ENCODE results near the gene FAF2. TPM values are rescaled to one million over a fixed set of nuclear protein-coding genes. Genes with fewer than 3 reads are reported as not detected.

The FAF2 gene
- total RNA-seq, 2 experiments from 2014 or later = 34.4 to 34.6 TPM

DNA sequence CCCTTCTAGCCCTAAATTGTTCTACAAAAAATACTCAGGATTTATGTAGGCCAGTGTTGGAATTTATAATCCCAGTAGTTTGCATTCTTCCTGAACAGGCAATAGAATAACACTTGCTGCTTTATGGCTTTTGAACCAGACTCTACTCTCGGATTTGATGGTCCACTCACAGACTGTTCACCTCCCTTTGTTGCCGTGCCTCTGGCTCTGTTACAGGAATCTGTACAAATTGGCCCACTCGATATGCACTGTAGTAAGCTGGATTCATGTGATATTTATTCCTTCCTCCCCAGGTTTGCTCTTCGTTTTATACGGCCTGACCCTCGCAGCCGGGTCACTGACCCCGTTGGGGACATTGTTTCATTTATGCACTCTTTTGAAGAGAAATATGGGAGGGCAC lies 43.7 kb downstream of the FAF2 start:
- peaks cover 13% of the 10 kb centered on the region for H3K4me1 Mint-ChIP-seq (ENCODE audit: low read depth)
- no peaks in the 10 kb centered on the region for H3K27me3 Mint-ChIP-seq
- ChIA-PET POLR2A (no interaction called here), CTCF (no interaction called here)
- intact Hi-C loops (cut with micrococcal nuclease) = no loop called here
- H3K9me3 Mint-ChIP-seq = no peaks in the 10 kb centered on the region
- no peak overlapping the region for H3K4me3 Mint-ChIP-seq
- peaks cover 47% of the 10 kb centered on the region for H3K36me3 Mint-ChIP-seq
- H3K27ac Mint-ChIP-seq = no peak overlapping the region
- no peak for DNase-seq

DNA sequence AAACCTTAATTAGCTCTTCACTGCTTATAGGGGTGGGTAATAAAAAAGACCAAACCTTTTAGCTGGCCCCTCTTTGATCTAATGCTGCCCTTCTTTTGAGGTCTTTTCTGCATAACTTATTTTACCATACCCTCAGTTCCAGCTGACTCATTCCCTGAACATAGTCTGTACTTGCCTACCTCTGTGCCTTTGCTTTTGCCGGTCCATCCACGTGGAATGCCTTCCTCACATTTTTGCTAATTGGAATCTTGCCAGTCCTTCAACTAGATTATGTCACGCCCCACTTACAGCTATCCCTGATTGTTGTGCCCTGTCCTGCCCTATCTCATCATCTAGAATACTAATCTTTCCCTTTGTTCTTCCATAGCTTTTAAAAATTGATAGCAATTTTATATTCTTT lies 44.2 kb downstream of the FAF2 start:
- H3K27me3 Mint-ChIP-seq = no peaks in the 10 kb centered on the region
- H3K4me3 Mint-ChIP-seq = no peak overlapping the region
- peaks cover 11% of the 10 kb centered on the region for H3K4me1 Mint-ChIP-seq (ENCODE audit: low read depth)
- no peaks in the 10 kb centered on the region for H3K9me3 Mint-ChIP-seq
- no peak for DNase-seq
- H3K36me3 Mint-ChIP-seq = peaks cover 45% of the 10 kb centered on the region
- intact Hi-C loops (cut with micrococcal nuclease) = no loop called here
- ChIA-PET CTCF (no interaction called here), POLR2A (no interaction called here)
- H3K27ac Mint-ChIP-seq = no peak overlapping the region

- ChIA-PET CTCF (interaction anchor here (0.6 kb wide), 1 partner anchor 536 kb away, joined by 3 read pairs; no protein-coding TSS in a partner anchor), POLR2A (no interaction called here)
- Mint-ChIP-seq H3K9me3 (no peaks in the 10 kb centered on the region), H3K4me1 (ENCODE audit: low read depth) (no peaks in the 10 kb centered on the region), H3K4me3 (no peak overlapping the region), H3K27ac (no peak overlapping the region), H3K36me3 (peaks cover 43% of the 10 kb centered on the region), H3K27me3 (no peaks in the 10 kb centered on the region)
- no peak for DNase-seq
- intact Hi-C loops (cut with micrococcal nuclease) = no loop called here
Measured at GRCh38 chr5:176497852-176498251, 49.7 kb downstream of the FAF2 start.

- CTCF ChIA-PET = interaction anchor here (0.6 kb wide), 1 partner anchor 71 kb away, joined by 3 read pairs; no protein-coding TSS in a partner anchor
- H3K27me3 Mint-ChIP-seq = no peaks in the 10 kb centered on the region
- POLR2A ChIA-PET = no interaction called here
- H3K9me3 Mint-ChIP-seq = no peaks in the 10 kb centered on the region
- DNase-seq = no peak
- no peaks in the 10 kb centered on the region for H3K4me1 Mint-ChIP-seq (ENCODE audit: low read depth)
- H3K36me3 Mint-ChIP-seq = peaks cover 43% of the 10 kb centered on the region
- H3K4me3 Mint-ChIP-seq = no peak overlapping the region
- intact Hi-C loops (cut with micrococcal nuclease) = no loop called here
- H3K27ac Mint-ChIP-seq = no peak overlapping the region
Measured at GRCh38 chr5:176499273-176499672, 51.1 kb downstream of the FAF2 start.

GRCh38 chr5:176500511-176500910 lies 52.3 kb downstream of the FAF2 start:
- Mint-ChIP-seq H3K9me3 (no peaks in the 10 kb centered on the region), H3K27ac (no peak overlapping the region), H3K4me1 (ENCODE audit: low read depth) (no peaks in the 10 kb centered on the region), H3K4me3 (no peak overlapping the region), H3K27me3 (no peaks in the 10 kb centered on the region), H3K36me3 (peaks cover 49% of the 10 kb centered on the region)
- CTCF ChIA-PET = no interaction called here
- POLR2A ChIA-PET = no interaction called here
- intact Hi-C loops (cut with micrococcal nuclease) = no loop called here
- no peak for DNase-seq

- no peak for DNase-seq
- Mint-ChIP-seq H3K9me3 (no peaks in the 10 kb centered on the region), H3K27me3 (no peaks in the 10 kb centered on the region), H3K4me3 (no peak overlapping the region), H3K36me3 (peaks cover 46% of the 10 kb centered on the region), H3K4me1 (ENCODE audit: low read depth) (no peaks in the 10 kb centered on the region), H3K27ac (no peak overlapping the region)
- ChIA-PET POLR2A (no interaction called here), CTCF (interaction anchor here (1.0 to 1.1 kb wide), 2 partner anchors 41 to 53 kb away, joined by 3 read pairs; partner anchors contain the start of gene FAF2)
- intact Hi-C loops (cut with micrococcal nuclease) = no loop called here
Measured at GRCh38 chr5:176501333-176501732, 53.1 kb downstream of the FAF2 start.

DNA sequence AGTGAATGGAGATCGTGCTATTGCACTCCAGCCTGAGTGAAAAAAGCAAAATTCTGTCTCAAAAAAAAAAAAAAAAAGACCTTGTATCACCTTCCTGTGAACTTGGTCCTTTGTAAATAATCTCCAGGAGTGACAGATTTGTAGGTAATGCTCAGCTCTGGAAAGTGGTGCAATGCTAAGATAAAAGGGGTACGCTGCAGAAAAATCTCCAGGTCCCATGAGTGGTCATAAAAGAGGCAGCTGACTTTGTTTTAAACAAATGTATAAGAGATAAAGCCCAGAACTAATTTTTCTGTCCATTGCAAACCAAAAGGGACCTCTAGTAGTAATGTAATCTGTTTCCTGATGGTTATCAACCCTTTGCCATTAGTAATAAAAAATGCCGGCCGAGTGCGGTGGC lies 55.3 kb downstream of the FAF2 start:
- peaks cover 52% of the 10 kb centered on the region for H3K36me3 Mint-ChIP-seq
- DNase-seq = no peak
- H3K4me1 Mint-ChIP-seq (ENCODE audit: low read depth) = no peaks in the 10 kb centered on the region
- no peak overlapping the region for H3K4me3 Mint-ChIP-seq
- H3K9me3 Mint-ChIP-seq = no peaks in the 10 kb centered on the region
- H3K27me3 Mint-ChIP-seq = no peaks in the 10 kb centered on the region
- CTCF ChIA-PET = no interaction called here
- H3K27ac Mint-ChIP-seq = no peak overlapping the region
- intact Hi-C loops (cut with micrococcal nuclease) = no loop called here
- POLR2A ChIA-PET = no interaction called here

GRCh38 chr5:176507911-176508310 lies 59.7 kb downstream of the FAF2 start:
- Mint-ChIP-seq H3K27me3 (no peaks in the 10 kb centered on the region), H3K4me3 (no peak overlapping the region), H3K36me3 (peaks cover 35% of the 10 kb centered on the region), H3K4me1 (ENCODE audit: low read depth) (peaks cover 4% of the 10 kb centered on the region), H3K9me3 (no peaks in the 10 kb centered on the region), H3K27ac (no peak overlapping the region)
- CTCF ChIA-PET = interaction anchor here (2.6 kb wide), 1 partner anchor 91 kb away, joined by 5 read pairs; no protein-coding TSS in a partner anchor
- intact Hi-C loops (cut with micrococcal nuclease) = no loop called here
- POLR2A ChIA-PET = no interaction called here
- DNase-seq = no peak

GRCh38 chr5:176508603-176509002 lies 60.4 kb downstream of the FAF2 start:
- POLR2A ChIA-PET = no interaction called here
- no peak for DNase-seq
- H3K27me3 Mint-ChIP-seq = no peaks in the 10 kb centered on the region
- H3K4me3 Mint-ChIP-seq = no peak overlapping the region
- H3K4me1 Mint-ChIP-seq (ENCODE audit: low read depth) = peaks cover 4% of the 10 kb centered on the region
- H3K36me3 Mint-ChIP-seq = peaks cover 29% of the 10 kb centered on the region
- CTCF ChIA-PET = interaction anchor here (2.6 kb wide), 1 partner anchor 92 kb away, joined by 5 read pairs; no protein-coding TSS in a partner anchor
- no peak overlapping the region for H3K27ac Mint-ChIP-seq
- no peaks in the 10 kb centered on the region for H3K9me3 Mint-ChIP-seq
- intact Hi-C loops (cut with micrococcal nuclease) = no loop called here

- Mint-ChIP-seq H3K36me3 (no peaks in the 10 kb centered on the region), H3K9me3 (no peaks in the 10 kb centered on the region), H3K4me3 (no peak overlapping the region), H3K27me3 (no peaks in the 10 kb centered on the region), H3K27ac (no peak overlapping the region), H3K4me1 (ENCODE audit: low read depth) (peaks cover 12% of the 10 kb centered on the region)
- CTCF ChIA-PET = no interaction called here
- intact Hi-C loops (cut with micrococcal nuclease) = no loop called here
- no peak for DNase-seq
- POLR2A ChIA-PET = no interaction called here
Measured at GRCh38 chr5:176513788-176514187, 65.6 kb downstream of the FAF2 start.

GRCh38 chr5:176514244-176514950 lies 66.2 kb downstream of the FAF2 start:
- H3K27me3 Mint-ChIP-seq = no peaks in the 10 kb centered on the region
- H3K36me3 Mint-ChIP-seq = no peaks in the 10 kb centered on the region
- H3K4me3 Mint-ChIP-seq = no peak overlapping the region
- no peak for DNase-seq
- intact Hi-C loops (cut with micrococcal nuclease) = no loop called here
- CTCF ChIA-PET = no interaction called here
- peaks cover 12% of the 10 kb centered on the region for H3K4me1 Mint-ChIP-seq (ENCODE audit: low read depth)
- no peak overlapping the region for H3K27ac Mint-ChIP-seq
- H3K9me3 Mint-ChIP-seq = no peaks in the 10 kb centered on the region
- POLR2A ChIA-PET = no interaction called here

DNA sequence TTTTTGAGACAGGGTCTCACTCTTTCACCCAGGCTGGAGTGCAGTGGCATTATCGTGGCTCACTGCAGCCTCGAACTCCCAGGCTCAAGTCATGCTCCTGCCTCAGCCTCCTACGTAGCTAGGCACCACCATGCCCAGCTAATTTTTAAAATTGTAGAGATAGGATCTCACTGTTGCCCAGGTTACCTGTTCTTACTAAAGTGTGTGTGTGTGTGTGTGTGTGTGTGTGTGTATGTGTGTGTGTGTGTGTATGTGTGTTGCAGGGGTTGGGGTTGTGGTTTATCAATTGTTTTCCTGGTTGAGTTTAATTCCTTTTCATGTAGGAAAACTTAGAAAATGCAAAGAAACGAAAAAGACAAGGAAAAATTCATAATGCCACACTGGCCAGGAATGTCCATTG lies 67.2 kb downstream of the FAF2 start:
- no peaks in the 10 kb centered on the region for H3K36me3 Mint-ChIP-seq
- H3K27ac Mint-ChIP-seq = no peak overlapping the region
- H3K4me3 Mint-ChIP-seq = no peak overlapping the region
- POLR2A ChIA-PET = no interaction called here
- intact Hi-C loops (cut with micrococcal nuclease) = no loop called here
- H3K27me3 Mint-ChIP-seq = no peaks in the 10 kb centered on the region
- DNase-seq = no peak
- CTCF ChIA-PET = no interaction called here
- peaks cover 12% of the 10 kb centered on the region for H3K4me1 Mint-ChIP-seq (ENCODE audit: low read depth)
- no peaks in the 10 kb centered on the region for H3K9me3 Mint-ChIP-seq

GRCh38 chr5:176517053-176517661 lies 69.0 kb downstream of the FAF2 start:
- CTCF ChIA-PET = interaction anchor here (1.1 kb wide), 1 partner anchor 57 kb away, joined by 3 read pairs; no protein-coding TSS in a partner anchor
- no peak overlapping the region for H3K27ac Mint-ChIP-seq
- H3K4me1 Mint-ChIP-seq (ENCODE audit: low read depth) = peaks cover 11% of the 10 kb centered on the region
- no peak overlapping the region for H3K4me3 Mint-ChIP-seq
- intact Hi-C loops (cut with micrococcal nuclease) = no loop called here
- no peak for DNase-seq
- no peaks in the 10 kb centered on the region for H3K9me3 Mint-ChIP-seq
- H3K36me3 Mint-ChIP-seq = no peaks in the 10 kb centered on the region
- POLR2A ChIA-PET = no interaction called here
- no peaks in the 10 kb centered on the region for H3K27me3 Mint-ChIP-seq
